ENCODE data around the gene SRPK2.
"Not testable (repeated sequence)": the region's sequence is repeated elsewhere in the genome, so short reads cannot be mapped to it uniquely, and the experiment has no call there.

The SRPK2 gene

DNA sequence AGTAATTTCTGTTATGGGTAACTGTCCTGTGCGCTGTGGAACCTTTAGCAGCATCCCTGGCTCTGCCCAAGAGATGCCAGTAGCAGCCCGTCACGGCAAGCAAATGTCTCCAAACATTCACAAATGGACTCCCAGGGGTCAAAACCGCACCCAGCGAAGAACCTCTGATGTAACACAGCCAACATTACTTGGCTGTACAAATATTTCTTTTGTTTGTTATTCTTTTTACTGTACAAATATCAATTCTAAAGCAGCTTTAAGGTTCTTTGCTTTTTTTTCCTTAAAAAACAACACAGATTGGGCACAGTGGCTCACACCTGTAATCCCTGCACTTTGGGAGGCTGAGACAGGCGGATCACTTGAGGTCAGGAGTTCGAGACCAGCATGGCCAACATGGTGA lies 192.2 kb downstream of the SRPK2 start:
- H3K4me2 ChIP-seq (ENCODE audit: low read depth, low read length, poor library complexity, severe bottlenecking) = no peak overlapping the region
- H2AFZ ChIP-seq (ENCODE audit: low read length) = no peak overlapping the region
- H3K9me2 ChIP-seq (replicated peaks; ENCODE audit: low read depth, low read length) = no peaks in the 10 kb centered on the region
- no peak overlapping the region for H3K4me3 ChIP-seq (ENCODE audit: low read length, poor library complexity, severe bottlenecking)
- no peak for TF ChIP-seq EZH2phosphoT487 (IDR thresholded peaks at IDR 0.05; ENCODE audit: borderline replicate concordance)
- TF ChIP-seq, protein P1, sequence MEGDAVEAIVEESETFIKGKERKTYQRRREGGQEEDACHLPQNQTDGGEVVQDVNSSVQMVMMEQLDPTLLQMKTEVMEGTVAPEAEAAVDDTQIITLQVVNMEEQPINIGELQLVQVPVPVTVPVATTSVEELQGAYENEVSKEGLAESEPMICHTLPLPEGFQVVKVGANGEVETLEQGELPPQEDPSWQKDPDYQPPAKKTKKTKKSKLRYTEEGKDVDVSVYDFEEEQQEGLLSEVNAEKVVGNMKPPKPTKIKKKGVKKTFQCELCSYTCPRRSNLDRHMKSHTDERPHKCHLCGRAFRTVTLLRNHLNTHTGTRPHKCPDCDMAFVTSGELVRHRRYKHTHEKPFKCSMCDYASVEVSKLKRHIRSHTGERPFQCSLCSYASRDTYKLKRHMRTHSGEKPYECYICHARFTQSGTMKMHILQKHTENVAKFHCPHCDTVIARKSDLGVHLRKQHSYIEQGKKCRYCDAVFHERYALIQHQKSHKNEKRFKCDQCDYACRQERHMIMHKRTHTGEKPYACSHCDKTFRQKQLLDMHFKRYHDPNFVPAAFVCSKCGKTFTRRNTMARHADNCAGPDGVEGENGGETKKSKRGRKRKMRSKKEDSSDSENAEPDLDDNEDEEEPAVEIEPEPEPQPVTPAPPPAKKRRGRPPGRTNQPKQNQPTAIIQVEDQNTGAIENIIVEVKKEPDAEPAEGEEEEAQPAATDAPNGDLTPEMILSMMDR (conservative IDR thresholded peaks at IDR 0.05; ENCODE audit: low read length) = no peak
- no peak overlapping the region for H3K9ac ChIP-seq (ENCODE audit: low read depth, low read length, poor library complexity, severe bottlenecking)
- peaks cover 3% of the 10 kb centered on the region for H3K4me1 ChIP-seq (ENCODE audit: insufficient read depth, low read length, poor library complexity, severe bottlenecking)
- H3K27me3 ChIP-seq (ENCODE audit: insufficient read depth, low read length, poor library complexity, severe bottlenecking) = no peaks in the 10 kb centered on the region
- H3F3A ChIP-seq (ENCODE audit: low read depth) = no peaks in the 10 kb centered on the region
- peaks cover 54% of the 10 kb centered on the region for H3K79me2 ChIP-seq (ENCODE audit: insufficient read depth, low read length)
- no peaks in the 10 kb centered on the region for H3K9me3 ChIP-seq (ENCODE audit: insufficient read depth, low read depth, low read length)
- H4K20me1 ChIP-seq (ENCODE audit: insufficient read depth, low read length, poor library complexity, severe bottlenecking) = peaks cover 40% of the 10 kb centered on the region
- H3K36me3 ChIP-seq (ENCODE audit: insufficient read depth, low read length) = peaks cover 31% of the 10 kb centered on the region; the same call in 1 of the 2 replicates

DNA sequence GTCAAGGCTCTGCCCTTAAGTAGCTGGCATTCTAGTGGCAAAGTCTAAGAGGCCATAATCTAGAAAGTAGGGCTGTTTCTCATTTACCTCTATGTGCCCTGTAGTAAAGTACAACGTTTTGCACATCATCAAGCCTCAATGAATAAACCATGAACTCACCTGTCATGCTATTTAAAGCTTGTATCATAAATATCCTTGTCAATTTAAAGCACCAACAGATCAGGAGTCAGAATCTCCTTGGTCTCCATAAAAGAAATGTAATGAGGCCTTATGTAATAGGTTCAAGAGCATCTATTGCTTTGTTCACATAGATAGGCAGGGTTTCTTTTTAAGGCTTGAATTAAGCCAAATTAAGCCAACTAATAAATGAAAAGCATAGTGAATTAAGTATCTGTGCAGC lies 192.8 kb downstream of the SRPK2 start:
- H3K79me2 ChIP-seq (ENCODE audit: insufficient read depth, low read length) = peaks cover 60% of the 10 kb centered on the region

DNA sequence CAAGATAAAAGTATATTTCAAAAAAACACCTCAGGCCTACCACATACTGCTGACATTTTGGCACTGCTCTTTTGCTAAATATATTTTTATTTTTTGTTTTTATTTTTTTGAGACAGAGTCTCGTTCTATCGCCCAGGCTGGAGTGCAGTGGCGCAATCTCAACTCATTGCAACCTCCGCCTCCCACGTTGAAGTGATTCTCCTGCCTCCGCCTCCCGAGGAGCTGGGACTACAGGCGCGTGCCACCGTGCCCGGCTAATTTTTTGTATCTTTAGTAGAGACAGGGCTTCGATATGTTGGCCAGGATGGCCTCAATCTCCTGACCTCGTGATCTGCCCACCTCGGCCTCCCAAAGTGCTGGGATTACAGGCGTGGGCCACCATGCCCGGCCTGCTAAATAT lies 193.8 kb downstream of the SRPK2 start:
- not testable (repeated sequence) for H3K9me3 ChIP-seq (ENCODE audit: insufficient read depth, low read depth, low read length); H3K27me3 ChIP-seq (ENCODE audit: insufficient read depth, low read length, poor library complexity, severe bottlenecking); H3K4me2 ChIP-seq (ENCODE audit: low read depth, low read length, poor library complexity, severe bottlenecking); H3K4me3 ChIP-seq (ENCODE audit: low read length, poor library complexity, severe bottlenecking); H3F3A ChIP-seq (ENCODE audit: low read depth); H3K4me1 ChIP-seq (ENCODE audit: insufficient read depth, low read length, poor library complexity, severe bottlenecking); H2AFZ ChIP-seq (ENCODE audit: low read length); H3K9me2 ChIP-seq (replicated peaks; ENCODE audit: low read depth, low read length); H3K9ac ChIP-seq (ENCODE audit: low read depth, low read length, poor library complexity, severe bottlenecking)
- Histone ChIP-seq H3K79me2 (ENCODE audit: insufficient read depth, low read length) (peaks cover 60% of the 10 kb centered on the region), H4K20me1 (ENCODE audit: insufficient read depth, low read length, poor library complexity, severe bottlenecking) (peaks cover 32% of the 10 kb centered on the region), H3K36me3 (ENCODE audit: insufficient read depth, low read length) (peaks cover 17% of the 10 kb centered on the region; the same call in 1 of the 2 replicates)

More for the DNA sequence above, 192.8 kb downstream of the SRPK2 start:
- Histone ChIP-seq H2AFZ (ENCODE audit: low read length) (no peak overlapping the region), H3K9ac (ENCODE audit: low read depth, low read length, poor library complexity, severe bottlenecking) (no peak overlapping the region), H3K9me2 (replicated peaks; ENCODE audit: low read depth, low read length) (no peaks in the 10 kb centered on the region), H3K27me3 (ENCODE audit: insufficient read depth, low read length, poor library complexity, severe bottlenecking) (no peaks in the 10 kb centered on the region), H3K4me1 (ENCODE audit: insufficient read depth, low read length, poor library complexity, severe bottlenecking) (peaks cover 3% of the 10 kb centered on the region), H3K4me2 (ENCODE audit: low read depth, low read length, poor library complexity, severe bottlenecking) (no peak overlapping the region), H3K4me3 (ENCODE audit: low read length, poor library complexity, severe bottlenecking) (no peak overlapping the region), H4K20me1 (ENCODE audit: insufficient read depth, low read length, poor library complexity, severe bottlenecking) (peaks cover 40% of the 10 kb centered on the region), H3K9me3 (ENCODE audit: insufficient read depth, low read depth, low read length) (no peaks in the 10 kb centered on the region), H3F3A (ENCODE audit: low read depth) (no peaks in the 10 kb centered on the region), H3K36me3 (ENCODE audit: insufficient read depth, low read length) (peaks cover 26% of the 10 kb centered on the region; the same call in 1 of the 2 replicates)
- TF ChIP-seq EZH2phosphoT487 (IDR thresholded peaks at IDR 0.05; ENCODE audit: borderline replicate concordance) = no peak

DNA sequence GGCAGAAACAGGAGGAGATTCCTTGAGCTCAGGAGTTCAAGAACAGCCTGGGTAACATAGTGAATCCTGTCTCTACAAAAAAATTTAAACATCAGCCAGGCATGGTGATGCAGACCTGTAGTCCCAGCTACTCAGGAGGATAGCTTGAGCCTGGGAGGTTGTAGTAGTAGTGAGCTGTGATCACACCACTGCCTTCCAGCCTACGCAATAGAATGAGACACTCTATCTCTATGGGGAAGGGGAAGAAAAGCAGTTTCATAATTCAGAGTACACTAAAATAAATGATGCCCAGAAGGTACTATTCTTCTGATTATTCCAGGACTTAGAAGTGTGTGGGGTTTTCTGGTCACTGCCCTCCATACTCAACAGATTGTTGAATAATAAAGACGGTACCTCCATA lies 197.4 kb downstream of the SRPK2 start:
- no peak for TF ChIP-seq EZH2phosphoT487 (IDR thresholded peaks at IDR 0.05; ENCODE audit: borderline replicate concordance)
- peaks cover 62% of the 10 kb centered on the region for H3K79me2 ChIP-seq (ENCODE audit: insufficient read depth, low read length)
- no peak overlapping the region for H3K4me2 ChIP-seq (ENCODE audit: low read depth, low read length, poor library complexity, severe bottlenecking)

More for the DNA sequence above, 197.4 kb downstream of the SRPK2 start:
- peaks cover 14% of the 10 kb centered on the region for H4K20me1 ChIP-seq (ENCODE audit: insufficient read depth, low read length, poor library complexity, severe bottlenecking)
- peaks cover 14% of the 10 kb centered on the region for H3K4me1 ChIP-seq (ENCODE audit: insufficient read depth, low read length, poor library complexity, severe bottlenecking)
- H3K4me3 ChIP-seq (ENCODE audit: low read length, poor library complexity, severe bottlenecking) = no peak overlapping the region
- peaks cover 7% of the 10 kb centered on the region; the same call in 1 of the 2 replicates for H3K36me3 ChIP-seq (ENCODE audit: insufficient read depth, low read length)
- no peaks in the 10 kb centered on the region for H3F3A ChIP-seq (ENCODE audit: low read depth)
- no peaks in the 10 kb centered on the region for H3K9me2 ChIP-seq (replicated peaks; ENCODE audit: low read depth, low read length)
- H3K9ac ChIP-seq (ENCODE audit: low read depth, low read length, poor library complexity, severe bottlenecking) = no peak overlapping the region
- H2AFZ ChIP-seq (ENCODE audit: low read length) = no peak overlapping the region
- H3K27me3 ChIP-seq (ENCODE audit: insufficient read depth, low read length, poor library complexity, severe bottlenecking) = no peaks in the 10 kb centered on the region
- no peaks in the 10 kb centered on the region for H3K9me3 ChIP-seq (ENCODE audit: insufficient read depth, low read depth, low read length)

All from Loucy (cell line).